GM12878 (cell line): Measurements from ENCODE around the gene PAX5. TPM values are rescaled to one million over a fixed set of nuclear protein-coding genes. Genes with fewer than 3 reads are reported as not detected.

ENCODE experiments used
- DPF2 ChIP-seq: fragments of 450-650 bp; IDR thresholded peaks from 2 replicates; pipeline ENCODE4 v1.6.1; 2017; ENCODE audit warnings: mild to moderate bottlenecking
- ESRRA ChIP-seq: IDR thresholded peaks from 2 replicates; pipeline ENCODE4 v1.6.1; 2012; ENCODE audit warnings: mild to moderate bottlenecking, low read length, improper control_type of control experiment
- EZH2 ChIP-seq: IDR thresholded peaks from 2 replicates; pipeline ENCODE4 v1.6.1; 2012; ENCODE audit warnings: low read depth, mild to moderate bottlenecking, control low read depth, inconsistent platforms, low read length, borderline replicate concordance; ENCODE audit not compliant: control insufficient read depth
- FOXK2 ChIP-seq: fragments of 450-650 bp; IDR thresholded peaks from 2 replicates; pipeline ENCODE4 v1.6.1; 2017; ENCODE audit warnings: mild to moderate bottlenecking, moderate library complexity
- MXI1 ChIP-seq: fragments of 150-350 bp; IDR thresholded peaks from 2 replicates; pipeline ENCODE4 v1.6.1; 2011; ENCODE audit warnings: low read depth, mild to moderate bottlenecking, inconsistent platforms, low read length, improper control_type of control experiment
- NKRF ChIP-seq: fragments of 450-650 bp; conservative IDR thresholded peaks from 2 replicates; pipeline ENCODE4 v1.6.1; 2017; ENCODE audit warnings: mild to moderate bottlenecking, moderate library complexity
- RCOR1 ChIP-seq: conservative IDR thresholded peaks from 2 replicates; pipeline ENCODE4 v1.6.1; 2012; ENCODE audit warnings: low read depth, low read length, improper control_type of control experiment
- SIN3A ChIP-seq: IDR thresholded peaks from 2 replicates; pipeline ENCODE4 v1.6.1; 2012; ENCODE audit warnings: low read depth, low read length, improper control_type of control experiment
- SPI1 ChIP-seq: IDR thresholded peaks from 2 replicates; pipeline ENCODE4 v1.6.1; 2011; ENCODE audit warnings: low read depth, mild to moderate bottlenecking, low read length, moderate library complexity, borderline replicate concordance; ENCODE audit not compliant: insufficient read depth
- USF2 ChIP-seq: IDR thresholded peaks from 2 replicates; pipeline ENCODE4 v1.6.1; 2011; ENCODE audit warnings: low read depth, low read length, improper control_type of control experiment, borderline replicate concordance
- ZBTB11 ChIP-seq: fragments of 450-650 bp; formaldehyde crosslinking; IDR thresholded peaks from 2 replicates; pipeline ENCODE4 v1.5.0; 2022; ENCODE audit warnings: mild to moderate bottlenecking, missing genetic modification characterization
- ZNF24 ChIP-seq: fragments of 450-650 bp; IDR thresholded peaks from 2 replicates; pipeline ENCODE4 v1.6.1; 2017; ENCODE audit warnings: antibody characterized with exemption, mild to moderate bottlenecking
- ZNF384 ChIP-seq: IDR thresholded peaks from 2 replicates; pipeline ENCODE4 v1.6.1; 2012; ENCODE audit warnings: low read depth, mild to moderate bottlenecking, low read length, improper control_type of control experiment, borderline replicate concordance
- polyA plus RNA-seq, 11 experiments: library from polyadenylated mRNA; depleted of rRNA in 4 of 11; unstranded in 6 of 11; stranded (reverse) in 5 of 11; fragments of >200 nt; fragmentation: Nextera tagmentation in 4 of 11; fragmentation: Illumina TruSeq in 1 of 11; extraction: Ambion mirVana in 4 of 11; extraction: Trizol in 1 of 11; gene quantifications; 1 replicate in 1 of 11; 2 replicates in 10 of 11; pipeline versions ENCODE4 v1.2.1 to v1.2.3, GENCODE V29; 2011 to 2016; ENCODE audit warnings: inconsistent platforms in 2 of 11, missing spikeins in 2 of 11, low read depth in 1 of 11
- total RNA-seq, 4 experiments: library from RNA; depleted of rRNA in 3 of 4; stranded (reverse); fragments of >200 nt in 3 of 4; fragmentation: Illumina TruSeq in 1 of 4; extraction: Trizol in 1 of 4; gene quantifications; 2 replicates each; pipeline versions ENCODE4 v1.2.1 to v1.2.3, GENCODE V29; 2013 to 2021
- TF ChIP-seq, protein P1 (sequence below): IDR thresholded peaks from 2 replicates; pipeline ENCODE4 v1.6.1; 2012; ENCODE audit warnings: low read depth, low read length, improper control_type of control experiment
- TF ChIP-seq, protein P2 (sequence below): fragments of 450-650 bp; IDR thresholded peaks from 2 replicates; pipeline ENCODE4 v1.6.1; 2016; ENCODE audit warnings: mild to moderate bottlenecking

Gene PAX5
- total and polyA plus RNA-seq, 10 of the 15 experiments (the other 5 are each of a cell fraction or from before 2014, with no cell fraction given): 2.2 to 123 (median 31.9) TPM

DNA sequence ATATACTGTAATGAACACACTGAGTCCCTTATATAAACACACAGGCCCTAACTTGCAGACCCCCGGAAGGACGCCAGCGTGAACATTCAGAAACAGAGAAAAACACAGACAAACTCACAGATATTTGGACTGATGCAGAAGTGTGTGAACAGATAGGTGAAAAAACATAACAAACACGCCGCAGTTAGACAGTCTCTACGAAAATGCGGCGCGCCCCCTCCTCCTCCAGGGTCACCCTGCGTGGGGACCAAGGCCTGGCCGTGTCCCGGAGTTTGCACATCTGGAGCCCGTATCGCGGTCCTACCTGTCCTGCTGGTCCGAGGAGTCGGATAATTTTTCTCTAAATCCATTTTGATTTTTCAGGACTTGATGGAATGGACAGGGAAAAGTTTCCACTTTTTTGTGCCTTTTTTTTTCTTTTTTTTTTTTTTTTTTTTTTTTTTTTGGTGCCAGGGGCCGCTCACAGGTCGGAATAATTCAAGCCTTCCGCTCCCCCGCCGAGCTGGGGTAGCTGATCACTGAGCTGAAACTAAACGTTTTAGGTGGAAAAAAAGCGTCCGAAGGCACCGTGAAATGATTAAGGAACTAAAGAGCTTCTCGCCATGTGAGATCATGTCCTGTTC is at the start of gene PAX5 (continued):
- TF ChIP-seq ZBTB11 (CRISPR knock-in tag): no peak
- TF ChIP-seq, protein P1, sequence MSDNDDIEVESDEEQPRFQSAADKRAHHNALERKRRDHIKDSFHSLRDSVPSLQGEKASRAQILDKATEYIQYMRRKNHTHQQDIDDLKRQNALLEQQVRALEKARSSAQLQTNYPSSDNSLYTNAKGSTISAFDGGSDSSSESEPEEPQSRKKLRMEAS: no peak
- TF ChIP-seq EZH2: no peak
- TF ChIP-seq ZNF384: peak; percentile 75
- TF ChIP-seq MXI1: no peak
- TF ChIP-seq ZNF24: no peak
- TF ChIP-seq RCOR1: no peak
- no peak for TF ChIP-seq ESRRA
- TF ChIP-seq, protein P2, sequence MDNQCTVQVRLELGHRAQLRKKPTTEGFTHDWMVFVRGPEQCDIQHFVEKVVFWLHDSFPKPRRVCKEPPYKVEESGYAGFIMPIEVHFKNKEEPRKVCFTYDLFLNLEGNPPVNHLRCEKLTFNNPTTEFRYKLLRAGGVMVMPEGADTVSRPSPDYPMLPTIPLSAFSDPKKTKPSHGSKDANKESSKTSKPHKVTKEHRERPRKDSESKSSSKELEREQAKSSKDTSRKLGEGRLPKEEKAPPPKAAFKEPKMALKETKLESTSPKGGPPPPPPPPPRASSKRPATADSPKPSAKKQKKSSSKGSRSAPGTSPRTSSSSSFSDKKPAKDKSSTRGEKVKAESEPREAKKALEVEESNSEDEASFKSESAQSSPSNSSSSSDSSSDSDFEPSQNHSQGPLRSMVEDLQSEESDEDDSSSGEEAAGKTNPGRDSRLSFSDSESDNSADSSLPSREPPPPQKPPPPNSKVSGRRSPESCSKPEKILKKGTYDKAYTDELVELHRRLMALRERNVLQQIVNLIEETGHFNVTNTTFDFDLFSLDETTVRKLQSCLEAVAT: peak; percentile 92
- no peak for TF ChIP-seq FOXK2
- no peak for TF ChIP-seq USF2
- no peak for TF ChIP-seq NKRF
- TF ChIP-seq DPF2: no peak
- no peak for TF ChIP-seq SPI1
- TF ChIP-seq SIN3A: no peak; the same call in 1 of the 2 replicates
